ENCODE data around the gene CRYAA. TPM values are rescaled to one million over a fixed set of nuclear protein-coding genes. Genes with fewer than 3 reads are reported as not detected.

CRYAA gene
- total and polyA plus RNA-seq, 12 donors = not detected

DNA sequence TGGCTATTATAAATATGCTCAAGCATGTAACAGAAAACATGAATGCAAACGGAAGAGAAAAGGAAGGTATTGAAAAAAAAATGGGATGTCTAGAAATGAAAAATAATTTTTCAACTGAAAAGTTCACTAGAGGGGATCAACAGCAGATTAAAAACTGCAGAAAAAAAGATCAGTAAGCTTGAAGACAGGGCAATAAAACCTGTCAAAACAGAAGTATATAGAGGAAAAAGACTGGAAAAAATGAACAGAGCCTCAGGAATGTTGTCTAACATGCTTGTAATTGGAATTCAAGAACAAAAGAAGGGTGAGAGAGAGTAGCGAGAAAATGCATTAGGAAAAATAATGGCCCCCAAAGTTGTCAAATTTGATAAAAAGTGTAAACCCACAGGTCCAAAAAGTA, 29.6 kb downstream of the CRYAA start:
- no peak for DNase-seq
- Histone ChIP-seq H3K4me1 (replicated peaks in 1 of 2) (no peaks in the 10 kb centered on the region), H3K27me3 (no peaks in the 10 kb centered on the region), H3K4me3 (no peak overlapping the region), H3K9me3 (replicated peaks in 1 of 3) (no peaks in the 10 kb centered on the region), H3K27ac (no peak overlapping the region), H3K36me3 (replicated peaks in 1 of 2) (no peaks in the 10 kb centered on the region)
- WGBS, 4 donors = 78 to 86% (median 81%) methylated on average over 2 of the region's 2 CpGs
- TF ChIP-seq POLR2A (IDR thresholded peaks at IDR 0.05) = no peak
- TF ChIP-seq, protein P1, sequence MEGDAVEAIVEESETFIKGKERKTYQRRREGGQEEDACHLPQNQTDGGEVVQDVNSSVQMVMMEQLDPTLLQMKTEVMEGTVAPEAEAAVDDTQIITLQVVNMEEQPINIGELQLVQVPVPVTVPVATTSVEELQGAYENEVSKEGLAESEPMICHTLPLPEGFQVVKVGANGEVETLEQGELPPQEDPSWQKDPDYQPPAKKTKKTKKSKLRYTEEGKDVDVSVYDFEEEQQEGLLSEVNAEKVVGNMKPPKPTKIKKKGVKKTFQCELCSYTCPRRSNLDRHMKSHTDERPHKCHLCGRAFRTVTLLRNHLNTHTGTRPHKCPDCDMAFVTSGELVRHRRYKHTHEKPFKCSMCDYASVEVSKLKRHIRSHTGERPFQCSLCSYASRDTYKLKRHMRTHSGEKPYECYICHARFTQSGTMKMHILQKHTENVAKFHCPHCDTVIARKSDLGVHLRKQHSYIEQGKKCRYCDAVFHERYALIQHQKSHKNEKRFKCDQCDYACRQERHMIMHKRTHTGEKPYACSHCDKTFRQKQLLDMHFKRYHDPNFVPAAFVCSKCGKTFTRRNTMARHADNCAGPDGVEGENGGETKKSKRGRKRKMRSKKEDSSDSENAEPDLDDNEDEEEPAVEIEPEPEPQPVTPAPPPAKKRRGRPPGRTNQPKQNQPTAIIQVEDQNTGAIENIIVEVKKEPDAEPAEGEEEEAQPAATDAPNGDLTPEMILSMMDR (IDR thresholded peaks at IDR 0.05) = no peak
- intact Hi-C loops (cut with DNase I) = no loop called here

DNA sequence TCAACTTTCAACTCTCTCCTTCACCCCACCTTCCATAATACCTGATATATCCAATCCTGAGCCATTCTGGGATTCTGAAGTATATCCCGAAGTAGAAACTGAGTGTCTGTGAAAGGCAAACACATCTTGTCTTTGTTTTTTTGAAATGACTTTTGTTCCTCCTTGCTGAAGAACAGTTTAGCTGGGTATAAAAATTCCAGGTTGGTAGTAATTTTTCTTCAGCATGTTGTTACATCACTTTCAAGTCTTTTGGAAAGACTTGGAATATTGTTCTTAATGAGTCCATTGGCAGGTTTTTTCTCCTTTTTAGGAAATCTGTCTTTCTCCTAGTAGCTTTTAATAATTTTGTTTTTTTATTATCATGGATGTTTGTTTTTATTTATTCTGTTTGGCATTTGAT, 32.7 kb downstream of the CRYAA start:
- H3K4me1 ChIP-seq (replicated peaks in 1 of 2) = no peaks in the 10 kb centered on the region
- H3K4me3 ChIP-seq = no peak overlapping the region
- H3K27ac ChIP-seq = no peak overlapping the region
- no peaks in the 10 kb centered on the region for H3K36me3 ChIP-seq (replicated peaks in 1 of 2)
- intact Hi-C loops (cut with DNase I) = no loop called here
- TF ChIP-seq, protein P1 (IDR thresholded peaks at IDR 0.05) = no peak
- no peak for TF ChIP-seq POLR2A (IDR thresholded peaks at IDR 0.05)
- DNase-seq = no peak
- H3K27me3 ChIP-seq = no peaks in the 10 kb centered on the region
- no peaks in the 10 kb centered on the region for H3K9me3 ChIP-seq (replicated peaks in 1 of 3)
- WGBS, 4 donors = 53 to 85% (median 80%) methylated on average over 1 of the region's 1 CpG

DNA sequence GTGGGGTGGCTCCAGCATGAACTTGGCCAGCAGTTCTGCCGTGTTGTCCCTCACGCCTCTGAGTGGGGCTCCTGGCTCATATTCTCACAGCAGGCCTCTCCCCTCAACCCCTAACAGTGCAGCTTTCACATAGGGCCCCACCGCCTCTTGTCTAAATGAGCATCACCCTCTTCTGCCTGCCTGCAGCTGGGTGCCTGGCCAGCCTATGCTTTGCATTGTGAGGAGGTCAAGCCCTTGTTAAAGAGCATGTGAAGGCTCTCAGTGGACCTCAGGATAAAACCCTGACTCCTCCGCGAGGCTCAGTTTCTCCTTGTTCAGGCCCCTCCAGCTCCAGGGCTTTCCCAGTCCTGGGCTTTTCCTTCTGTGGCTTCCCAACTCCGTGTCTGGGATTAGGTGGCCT, 34.8 kb downstream of the CRYAA start:
- H3K4me3 ChIP-seq = no peak overlapping the region
- WGBS, 4 donors = 75 to 87% (median 78%) methylated on average over 6 of the region's 6 CpGs

DNA sequence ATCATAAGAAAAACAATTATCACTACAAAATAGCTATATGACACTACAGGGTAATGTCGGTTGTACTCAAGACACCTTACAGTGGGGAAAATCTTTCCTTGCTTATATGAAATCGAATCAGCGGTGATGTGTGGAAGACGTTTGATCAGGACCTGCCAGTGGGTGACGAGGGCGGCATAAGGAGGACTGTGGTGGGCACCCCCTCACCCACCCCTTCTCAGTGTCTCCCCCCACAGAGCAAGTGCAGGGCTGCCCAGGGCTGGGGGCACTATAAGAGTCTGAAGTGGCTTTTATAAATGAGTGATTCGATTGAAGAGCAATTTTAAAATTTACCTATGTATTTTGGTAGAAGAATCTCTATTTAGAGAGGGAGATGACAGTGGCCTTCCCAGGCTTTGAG, 35.8 kb downstream of the CRYAA start:
- no peak overlapping the region for H3K4me3 ChIP-seq
- H3K4me1 ChIP-seq (replicated peaks in 1 of 2) = no peaks in the 10 kb centered on the region
- no peaks in the 10 kb centered on the region for H3K36me3 ChIP-seq (replicated peaks in 1 of 2)
- H3K9me3 ChIP-seq (replicated peaks in 1 of 3) = no peaks in the 10 kb centered on the region
- H3K27ac ChIP-seq = no peak overlapping the region
- TF ChIP-seq POLR2A (IDR thresholded peaks at IDR 0.05) = no peak
- TF ChIP-seq, protein P1 (IDR thresholded peaks at IDR 0.05) = no peak
- WGBS, 4 donors = 85 to 93% (median 88%) methylated on average over 7 of the region's 7 CpGs
- DNase-seq = peak in 1 of 7 donors; percentile 7
- no peaks in the 10 kb centered on the region for H3K27me3 ChIP-seq
- intact Hi-C loops (cut with DNase I) = no loop called here

More for the DNA sequence above, 34.8 kb downstream of the CRYAA start:
- H3K27ac ChIP-seq = no peak overlapping the region
- no peaks in the 10 kb centered on the region for H3K36me3 ChIP-seq (replicated peaks in 1 of 2)
- no peaks in the 10 kb centered on the region for H3K9me3 ChIP-seq (replicated peaks in 1 of 3)
- H3K4me1 ChIP-seq (replicated peaks in 1 of 2) = no peaks in the 10 kb centered on the region
- intact Hi-C loops (cut with DNase I) = no loop called here
- TF ChIP-seq, protein P1 (IDR thresholded peaks at IDR 0.05) = no peak
- no peak for TF ChIP-seq POLR2A (IDR thresholded peaks at IDR 0.05)
- H3K27me3 ChIP-seq = no peaks in the 10 kb centered on the region
- DNase-seq = peak in 2 of 7 donors; percentile 11 to 34

Measured in adrenal gland (tissue), 12 donors.